IPS-NIHi7 (cell line): ENCODE measurements around the gene MLEC.

ENCODE experiments used
- DNase-seq: peaks from one replicate; pipeline ENCODE4 v3.0.0; 2012; ENCODE audit warnings: mixed read lengths; ENCODE audit errors: extremely low spot score

MLEC gene

GRCh38 chr12:120686690-120687577 lies at the start of gene MLEC:
MLEC (plus strand) TSS chr12:120687149; CDS start chr12:120687297, 148 bp downstream.
- DNase-seq: peak; percentile 100

GRCh38 chr12:120639771-120640721 lies 46.9 kb upstream of the MLEC start, which contains the start of gene CABP1:
CABP1 (plus strand) TSS chr12:120640626; CDS start chr12:120640686, 60 bp downstream.
- DNase-seq: peak; percentile 88

- peak; percentile 82 for DNase-seq
These were observed 45.8 kb upstream of the MLEC start for GRCh38 chr12:120640861-120641833.

- DNase-seq: no peak
These were observed 44.8 kb upstream of the MLEC start for GRCh38 chr12:120642121-120642520.

- DNase-seq: no peak
These were observed 44.1 kb upstream of the MLEC start for GRCh38 chr12:120642826-120643225.

- no peak for DNase-seq
These were observed 43.4 kb upstream of the MLEC start for GRCh38 chr12:120643574-120643973.

- no peak for DNase-seq
These were observed 40.9 kb upstream of the MLEC start for GRCh38 chr12:120646044-120646443.

GRCh38 chr12:120647375-120647755 lies 39.6 kb upstream of the MLEC start:
- no peak for DNase-seq

GRCh38 chr12:120649442-120650232 lies 37.3 kb upstream of the MLEC start:
- DNase-seq: no peak

- no peak for DNase-seq
These were observed 36.7 kb upstream of the MLEC start for GRCh38 chr12:120650233-120650690.

GRCh38 chr12:120651821-120652220 lies 35.1 kb upstream of the MLEC start:
- DNase-seq: no peak

- no peak for DNase-seq
These were observed 34.1 kb upstream of the MLEC start for GRCh38 chr12:120652656-120653435.

GRCh38 chr12:120653611-120654010 lies 33.3 kb upstream of the MLEC start:
- DNase-seq: no peak

- no peak for DNase-seq
These were observed 32.3 kb upstream of the MLEC start for GRCh38 chr12:120654656-120655055.

GRCh38 chr12:120656008-120656407 lies 30.9 kb upstream of the MLEC start:
- no peak for DNase-seq

- DNase-seq: no peak
These were observed 28.4 kb upstream of the MLEC start for GRCh38 chr12:120658286-120659150.

- no peak for DNase-seq
These were observed 27.8 kb upstream of the MLEC start for GRCh38 chr12:120659151-120659525.

GRCh38 chr12:120661432-120661831 lies 25.5 kb upstream of the MLEC start:
- DNase-seq: no peak
